DOHH2 (cell line): ENCODE data around the gene PTPRN2.

Source experiments
- CTCF ChIP-seq: fragments of 200-600 bp; sonication (generic); IDR thresholded peaks from one replicate; pipeline ENCODE4 v1.5.1; 2014; ENCODE audit warnings: antibody characterized with exemption, mild to moderate bottlenecking, low read depth, low read length; ENCODE audit not compliant: poor library complexity, severe bottlenecking
- EZH2phosphoT487 ChIP-seq: fragments of 200-600 bp; sonication (generic); IDR thresholded peaks from 2 replicates; pipeline ENCODE4 v1.6.1; 2017; ENCODE audit warnings: borderline replicate concordance, mild to moderate bottlenecking, antibody characterized with exemption, low read length, moderate library complexity, mixed read lengths

GRCh38 chr7:157744786-157745601 is 842.6 kb downstream of the PTPRN2 start:
- no peak for TF ChIP-seq CTCF
- no peak for TF ChIP-seq EZH2phosphoT487
